NAMALWA (cell line): Measurements from ENCODE around the gene MDM2.

ENCODE experiments used
- DNase-seq: peaks from one replicate; pipeline ENCODE4 v3.0.0-alpha.2; 2015; ENCODE audit warnings: low spot score

Gene MDM2

DNA sequence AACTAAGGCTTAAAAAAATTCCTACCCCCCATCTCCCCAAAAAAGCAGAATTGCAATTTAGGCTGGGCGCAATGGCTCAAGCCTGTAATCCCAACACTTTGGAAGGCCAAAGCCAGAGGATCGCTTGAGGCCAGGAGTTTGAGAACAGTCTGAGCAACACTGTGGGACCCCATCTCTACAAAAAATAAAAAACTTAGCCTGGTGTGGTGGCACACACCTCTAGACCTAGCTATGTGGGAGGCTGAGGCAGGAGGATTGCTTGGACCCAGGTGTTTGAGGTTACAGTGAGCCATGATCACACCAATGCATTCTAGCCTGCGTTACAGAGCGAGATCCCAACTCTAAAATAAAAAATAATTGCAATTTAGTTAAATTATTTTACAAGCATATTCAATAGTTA lies 70.9 kb downstream of the MDM2 start:
- DNase-seq = no peak

DNA sequence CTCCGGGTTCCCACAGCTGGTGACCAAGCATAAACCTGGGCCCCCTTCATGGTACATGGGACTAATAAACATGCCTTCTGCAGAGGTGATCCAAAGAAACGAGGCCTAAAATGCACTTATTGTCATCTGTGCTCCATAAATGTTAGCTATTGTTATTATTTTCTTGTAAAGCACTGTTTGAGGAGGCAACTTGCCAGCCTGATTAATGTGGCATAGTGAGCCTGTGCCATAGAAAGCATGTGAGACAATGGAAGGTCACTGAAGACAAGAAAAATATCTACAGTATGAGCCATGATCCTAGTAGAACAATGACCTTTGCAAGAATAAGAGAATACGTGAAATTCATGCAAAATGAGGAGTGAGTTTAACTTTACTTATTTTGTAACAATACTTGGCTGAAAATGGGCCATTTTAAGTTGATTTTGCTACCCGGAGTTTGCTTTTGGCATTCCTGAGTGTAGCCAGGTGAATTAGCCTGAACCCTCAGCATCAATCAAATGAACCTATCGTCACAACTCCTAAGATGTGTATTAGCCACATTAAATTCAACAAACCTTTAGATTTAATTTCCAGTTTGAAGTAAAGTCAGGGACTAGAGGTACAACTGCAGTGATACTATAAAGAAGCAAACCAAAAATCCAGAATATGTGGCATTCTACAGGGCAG lies 72.8 kb downstream of the MDM2 start:
- no peak for DNase-seq

DNA sequence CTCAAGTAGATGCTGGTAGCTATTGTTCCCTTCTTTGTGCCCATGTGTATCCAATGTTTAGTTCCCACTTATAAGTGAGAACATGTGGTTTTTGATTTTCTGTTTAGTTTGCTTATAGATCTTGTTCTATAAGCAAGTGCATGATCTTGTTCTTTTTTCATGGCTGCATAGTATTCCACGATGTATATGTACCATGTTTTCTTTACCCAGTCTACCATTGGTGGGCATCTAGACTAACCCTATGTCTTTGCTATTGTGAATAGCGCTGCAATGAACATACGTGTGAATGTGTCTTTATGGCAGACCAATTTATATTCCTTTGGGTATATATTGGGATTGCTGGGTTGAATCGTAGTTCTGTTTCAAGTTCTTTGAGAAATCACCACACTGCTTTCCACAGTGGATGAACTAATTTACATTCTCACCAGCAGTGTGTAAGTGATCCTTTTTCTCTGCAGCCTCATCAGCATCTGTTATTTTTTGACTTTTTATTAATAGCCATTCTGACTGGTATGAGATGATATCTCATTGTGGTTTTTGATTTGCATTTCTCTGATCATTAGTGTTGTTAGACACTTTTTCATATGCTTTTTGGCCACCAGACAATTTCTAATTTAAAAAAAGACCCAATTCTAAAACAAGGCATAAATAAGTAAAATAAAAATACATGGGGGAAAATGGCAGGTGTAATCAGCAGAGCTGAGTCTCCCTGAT lies 74.4 kb downstream of the MDM2 start:
- peak; percentile 76 for DNase-seq

DNA sequence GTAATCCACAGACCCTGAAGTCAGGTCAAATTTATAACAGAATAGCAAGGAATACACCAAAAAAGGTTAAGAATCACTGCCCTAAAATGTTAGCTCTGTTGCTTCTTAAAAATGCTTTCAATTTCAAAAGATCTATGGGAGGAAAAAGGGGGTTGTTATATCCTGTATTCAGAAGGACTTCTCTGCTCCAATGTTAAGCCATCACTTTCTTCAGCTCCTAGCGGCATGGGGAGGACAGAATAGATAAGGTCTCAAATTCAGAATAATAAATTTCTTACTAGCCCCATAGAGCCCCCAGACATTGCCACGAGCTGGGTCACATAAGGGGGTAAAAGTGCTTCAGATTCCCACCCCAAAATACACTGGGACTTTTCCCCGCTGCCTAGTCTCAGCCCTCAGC lies 75.2 kb downstream of the MDM2 start:
- DNase-seq = peak; percentile 54

DNA sequence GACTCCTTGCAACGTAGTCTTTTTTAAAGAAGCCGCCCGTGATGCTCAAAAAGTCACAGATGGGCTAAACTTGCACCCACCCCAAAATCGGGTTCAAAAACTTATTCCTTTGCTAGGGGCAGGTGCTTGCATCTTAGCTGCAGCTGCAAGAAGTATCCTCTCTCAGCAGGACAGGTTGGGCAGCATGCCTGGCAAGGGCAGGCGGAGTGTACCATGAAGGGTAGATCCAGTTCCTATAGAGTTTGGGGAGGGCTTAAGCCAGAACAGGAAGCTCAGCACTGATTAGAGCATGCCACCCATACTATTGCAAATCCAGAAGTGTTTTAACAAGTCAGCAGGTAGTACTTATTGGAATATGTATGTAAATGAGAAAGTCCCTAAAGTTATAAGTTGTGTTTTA lies 76.3 kb downstream of the MDM2 start:
- DNase-seq = peak; percentile 55

DNA sequence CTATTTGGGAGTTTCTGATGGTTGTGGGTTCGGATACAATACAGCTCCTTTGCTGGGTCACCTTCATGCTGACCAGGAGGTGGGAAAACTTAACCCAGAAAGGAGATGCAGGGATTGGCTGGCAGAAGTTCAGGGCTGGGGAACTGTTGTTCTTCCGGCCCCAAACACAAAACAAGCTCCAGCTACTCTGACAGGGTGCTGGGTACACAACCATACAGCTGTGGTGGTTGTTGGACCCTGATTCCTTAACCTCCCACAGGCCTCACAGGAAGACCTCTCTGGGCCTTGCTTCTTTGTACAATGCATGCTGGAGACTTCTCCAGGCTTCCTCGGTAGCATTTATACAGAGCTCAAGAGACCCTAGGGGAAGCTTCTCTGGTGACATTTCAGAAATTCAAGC lies 77.4 kb downstream of the MDM2 start:
- DNase-seq = peak; percentile 39

DNA sequence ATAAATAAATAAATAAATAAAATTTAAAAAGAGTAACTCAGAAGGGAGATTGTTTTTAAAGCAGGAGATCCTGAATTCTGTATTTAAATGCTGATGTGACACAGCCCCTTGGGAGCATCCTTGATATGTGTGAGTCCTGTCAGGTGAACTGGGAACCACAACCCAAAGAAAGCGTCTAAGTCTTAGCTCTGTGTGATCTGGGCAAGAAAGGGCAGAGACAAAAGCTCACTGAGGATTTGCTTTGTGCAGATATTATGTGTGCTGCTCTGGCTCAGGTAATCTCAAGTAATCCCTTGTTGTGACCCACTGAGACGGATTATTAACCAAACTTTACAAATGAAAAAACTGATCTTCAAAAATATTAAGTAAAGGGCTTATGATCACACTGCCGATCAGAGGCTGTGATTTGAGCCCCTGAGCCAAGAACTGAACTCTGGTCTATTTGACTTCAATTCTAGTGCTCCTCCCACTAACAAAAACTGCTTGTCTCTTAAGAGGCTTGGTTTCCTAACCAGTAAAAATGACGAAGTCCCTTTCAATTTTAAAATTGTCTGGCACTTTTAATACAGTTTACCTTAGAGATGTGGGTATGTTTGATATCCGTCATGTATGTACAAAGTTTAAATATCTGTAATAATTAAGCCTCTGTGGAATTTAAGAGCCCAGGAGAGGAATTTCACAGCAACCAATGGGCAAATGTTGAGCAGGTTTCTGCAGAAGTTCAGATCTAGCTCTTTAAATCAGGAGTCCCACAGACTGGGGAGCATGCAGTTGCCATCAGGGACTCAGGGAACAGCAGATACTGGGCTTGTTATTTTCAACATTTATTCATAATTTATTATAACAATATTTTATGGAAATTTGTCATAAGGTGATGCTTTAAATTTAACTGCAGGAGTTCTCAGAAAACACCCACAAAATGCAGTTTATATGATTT lies 78.9 kb downstream of the MDM2 start:
- peak; percentile 40 for DNase-seq

DNA sequence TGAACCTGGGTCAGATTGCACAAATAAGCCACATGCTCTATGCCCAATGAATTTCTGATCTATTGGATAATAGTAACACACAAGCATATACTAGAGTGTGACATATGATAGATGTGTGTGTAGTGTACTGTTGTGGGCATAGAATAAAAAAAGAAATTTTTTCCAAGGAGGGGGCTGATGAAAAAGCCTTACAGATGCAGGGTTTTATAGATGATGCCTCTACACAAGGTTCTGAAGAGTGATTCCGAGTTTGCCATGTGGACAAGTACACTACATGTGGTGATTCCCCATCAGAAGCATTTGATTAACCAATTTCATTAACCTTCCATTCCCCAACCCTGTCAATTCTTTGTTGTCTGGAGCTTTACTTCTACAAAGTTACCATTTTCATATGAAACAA lies 79.7 kb downstream of the MDM2 start:
- no peak for DNase-seq

DNA sequence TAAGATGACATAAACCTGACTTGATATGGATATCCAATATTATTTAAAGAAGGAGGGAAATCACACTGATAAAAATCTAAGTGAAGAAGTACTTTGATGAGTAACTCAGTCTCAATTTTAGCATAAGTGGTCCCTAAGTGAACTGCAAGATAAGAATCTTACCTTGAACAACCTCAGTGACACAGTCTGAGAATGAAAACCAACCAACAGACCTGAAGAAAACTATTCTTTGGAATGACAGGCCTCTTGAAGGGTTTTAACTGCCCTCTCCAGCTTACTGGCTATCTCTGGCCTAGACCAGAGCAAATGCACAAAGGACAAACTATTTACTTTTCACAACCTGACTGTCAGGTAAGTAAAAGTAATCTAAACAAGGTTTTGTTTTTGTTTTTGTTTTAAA lies 80.3 kb downstream of the MDM2 start:
- DNase-seq = no peak

DNA sequence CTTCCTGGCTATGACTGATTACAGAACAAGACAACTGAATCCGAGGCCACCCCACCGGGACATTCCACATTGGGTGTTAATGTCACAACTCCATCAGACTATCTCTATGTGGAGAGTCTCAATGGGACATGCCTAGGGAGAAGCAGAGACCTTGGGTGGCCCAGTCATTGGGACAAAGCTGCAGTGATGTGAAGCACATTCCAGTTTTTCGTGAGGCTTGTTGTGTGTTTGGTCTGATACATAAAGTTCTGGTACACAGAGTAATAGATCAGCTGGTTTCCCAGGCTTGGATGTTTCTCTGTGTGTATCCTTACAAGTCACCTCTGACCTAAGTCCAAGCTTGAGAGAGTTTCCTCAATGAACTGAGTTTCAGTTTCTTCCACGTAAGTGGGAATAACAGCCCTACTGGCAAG lies 82.7 kb downstream of the MDM2 start:
- DNase-seq = no peak

DNA sequence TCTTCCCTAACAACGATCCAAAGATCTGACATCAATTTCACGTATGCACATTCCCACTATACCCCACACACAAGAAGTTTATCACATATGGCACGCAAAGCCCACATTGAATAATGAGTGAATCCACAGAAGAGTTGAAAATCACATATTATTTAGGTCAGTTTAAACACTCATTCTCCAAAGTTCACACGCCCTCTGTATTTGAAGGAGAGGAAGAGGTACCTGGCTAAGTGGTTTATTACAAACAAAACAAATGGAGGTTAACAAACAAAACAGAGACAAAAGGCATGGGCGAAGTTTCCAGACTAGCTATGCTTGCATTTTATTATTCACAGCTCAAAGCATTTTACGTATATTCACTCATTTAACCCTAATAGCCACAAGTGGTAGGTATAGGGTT lies 83.2 kb downstream of the MDM2 start:
- no peak for DNase-seq

DNA sequence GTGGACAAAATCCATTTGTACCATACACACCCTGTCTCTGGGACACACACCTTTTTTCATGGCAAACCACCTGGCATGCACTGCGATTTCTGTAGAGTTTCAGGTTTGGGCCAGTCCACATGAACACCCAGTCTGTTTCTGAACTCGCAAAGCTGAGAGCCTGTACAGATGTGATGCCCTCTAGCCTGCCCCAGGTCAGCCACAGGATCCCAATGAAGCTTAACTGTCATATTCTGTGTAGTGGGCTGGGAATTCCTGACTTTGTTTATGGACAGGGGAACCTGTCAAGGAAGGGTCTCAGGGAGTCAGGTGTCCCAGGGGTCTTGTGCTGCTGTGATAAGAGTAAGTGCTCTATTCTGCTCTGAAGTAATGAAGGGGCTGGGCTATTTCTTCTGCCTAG lies 85.2 kb downstream of the MDM2 start:
- DNase-seq = no peak

DNA sequence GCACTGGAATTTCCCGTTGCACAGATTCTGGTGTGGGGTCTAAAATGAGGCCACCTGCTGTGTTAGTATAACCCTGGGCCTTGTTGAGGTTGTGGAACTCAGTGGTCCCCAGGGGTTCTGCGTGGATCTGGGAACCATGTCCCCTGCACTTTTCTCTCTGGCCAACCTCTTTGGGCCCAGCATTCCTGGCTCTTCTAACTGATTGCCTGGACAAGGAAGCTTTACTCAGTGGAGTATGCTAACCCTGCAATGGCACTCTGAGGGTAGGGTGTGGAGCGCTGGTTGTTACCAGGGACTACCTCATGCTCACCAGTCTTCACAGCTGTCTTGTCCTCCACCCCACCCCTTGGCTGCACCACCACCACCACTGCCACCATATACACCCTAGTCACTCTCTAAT lies 85.8 kb downstream of the MDM2 start:
- DNase-seq = no peak

DNA sequence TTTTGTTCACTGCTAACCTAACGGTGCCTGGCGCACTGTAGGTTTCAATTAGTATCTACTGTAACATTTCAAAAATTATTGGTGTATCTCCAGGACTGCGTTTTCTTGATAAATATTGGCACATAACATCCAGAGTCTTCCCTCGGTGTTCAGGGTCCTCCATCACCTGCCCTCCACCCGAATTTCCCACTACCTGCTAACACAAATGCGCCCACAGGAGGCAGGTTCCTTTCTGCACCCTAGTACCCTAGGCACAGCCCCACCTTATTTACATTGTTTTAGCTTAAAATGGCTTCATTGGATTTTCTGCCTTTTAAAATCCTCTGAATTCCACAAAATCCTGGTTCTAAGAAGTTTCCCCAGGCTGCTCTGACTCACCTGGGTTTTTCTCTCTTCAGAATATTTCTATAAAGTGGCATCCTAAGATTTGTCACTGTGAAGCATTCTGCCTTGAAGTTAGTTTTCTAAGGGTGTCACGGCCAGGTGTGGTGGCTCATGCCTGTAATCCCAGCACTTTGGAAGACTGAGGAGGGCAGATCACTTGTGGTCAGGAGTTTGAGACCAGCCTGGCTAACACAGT lies 86.4 kb downstream of the MDM2 start:
- no peak for DNase-seq

DNA sequence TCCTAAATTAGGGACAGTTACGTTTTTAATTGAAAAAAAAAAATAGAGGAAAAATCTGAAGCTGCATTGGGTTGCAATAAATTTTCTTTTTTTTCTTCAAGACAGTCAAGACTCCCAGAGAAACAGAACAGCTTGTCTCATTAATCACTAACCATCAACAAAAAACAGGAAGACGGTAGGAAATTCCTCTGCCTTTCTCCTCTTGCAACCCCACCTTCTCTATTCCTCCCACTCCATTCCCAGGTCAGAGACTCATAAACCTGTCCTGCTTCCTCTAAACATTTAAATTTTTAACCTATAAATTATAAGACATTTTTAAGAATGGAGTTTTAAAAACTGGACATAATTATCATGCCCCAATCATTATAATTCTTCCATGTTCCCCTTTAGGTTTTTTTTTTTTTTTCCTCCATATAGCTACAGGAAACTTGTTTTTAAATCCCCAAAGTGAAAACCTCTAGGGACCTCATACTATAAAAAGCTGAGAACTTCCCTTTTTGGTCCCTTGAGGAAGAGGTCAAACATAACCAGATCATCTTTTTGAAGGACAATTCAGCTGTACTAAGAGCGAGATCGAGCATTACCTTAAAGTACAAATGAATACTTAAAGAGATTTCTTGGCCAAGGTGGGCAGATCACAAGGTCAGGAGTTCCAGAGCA lies 89.0 kb downstream of the MDM2 start:
- peak; percentile 75 for DNase-seq

DNA sequence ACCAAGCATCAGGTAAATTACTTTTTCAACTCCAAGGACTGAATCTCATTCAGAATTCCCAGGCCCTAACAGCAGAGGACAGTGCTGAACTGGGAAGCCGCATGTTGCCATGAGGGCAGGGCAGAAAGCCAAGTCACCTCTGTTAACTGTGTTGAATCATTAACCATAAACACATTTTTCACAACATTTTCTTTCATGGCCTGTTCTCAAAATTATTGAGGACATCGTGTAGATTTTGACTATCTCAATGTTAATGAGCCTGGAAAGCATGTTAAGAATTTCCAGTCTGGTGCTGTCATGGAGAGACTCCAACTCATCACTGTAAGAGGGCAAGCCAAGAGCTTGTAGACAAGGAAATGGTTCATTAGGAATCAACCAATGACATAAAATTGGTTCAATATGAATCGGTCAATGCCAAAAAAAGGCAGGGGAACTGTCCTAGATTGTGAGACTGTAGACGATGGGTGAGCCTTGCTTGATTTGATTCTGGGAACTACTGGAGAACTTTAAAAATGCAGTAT lies 91.3 kb downstream of the MDM2 start:
- no peak for DNase-seq

DNA sequence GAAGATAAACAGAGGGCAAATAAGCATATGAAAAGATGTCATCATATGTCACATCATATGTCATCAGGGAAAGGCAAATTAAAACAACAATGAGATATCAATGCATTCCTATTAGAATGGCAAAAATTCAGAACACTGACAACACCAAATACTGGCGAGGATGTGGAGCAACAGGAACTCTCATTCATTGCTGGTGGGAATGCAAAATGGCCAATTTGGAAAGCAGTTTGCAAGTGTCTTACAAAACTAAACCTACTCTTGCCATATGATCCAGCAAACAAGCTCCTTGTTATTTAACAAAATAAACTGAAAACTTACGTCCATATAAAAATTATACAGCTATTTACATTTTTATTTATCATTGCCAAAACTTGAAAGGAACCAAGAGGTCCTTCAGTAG lies 92.3 kb downstream of the MDM2 start:
- DNase-seq = no peak
